NCI-H446 treated with DMSO at 0.1 percent for 48 hours (cell line): ENCODE measurements around the gene CD101.

Source experiments
- DNase-seq: peaks from one replicate; lab custom pipeline; 2025; lab: John Stamatoyannopoulos, UW

CD101 gene

GRCh38 chr1:117054068-117054467, 52.5 kb downstream of the CD101 start:
- DNase-seq = no peak

GRCh38 chr1:117058810-117059209, 57.2 kb downstream of the CD101 start:
- DNase-seq = no peak

- DNase-seq = no peak
Observed at GRCh38 chr1:117059334-117059677, 57.7 kb downstream of the CD101 start.

GRCh38 chr1:117059678-117060440, 58.3 kb downstream of the CD101 start, which contains the start of gene TTF2:
TTF2 (plus strand) TSS chr1:117060326; CDS start chr1:117060347, 21 bp downstream.
- peak; percentile 100 for DNase-seq

- DNase-seq = no peak
Observed at GRCh38 chr1:117060441-117061317, 59.1 kb downstream of the CD101 start.

GRCh38 chr1:117061986-117062415, 60.4 kb downstream of the CD101 start:
- DNase-seq = no peak

GRCh38 chr1:117066367-117066766, 64.8 kb downstream of the CD101 start:
- no peak for DNase-seq

- DNase-seq = peak; percentile 37
Observed at GRCh38 chr1:117067533-117068370, 66.2 kb downstream of the CD101 start.

GRCh38 chr1:117068580-117068979, 67.0 kb downstream of the CD101 start:
- DNase-seq = no peak

GRCh38 chr1:117069220-117069844, 67.8 kb downstream of the CD101 start:
- DNase-seq = no peak

GRCh38 chr1:117070124-117070523, 68.6 kb downstream of the CD101 start:
- DNase-seq = no peak

GRCh38 chr1:117076648-117077047, 75.1 kb downstream of the CD101 start:
- DNase-seq = no peak

- DNase-seq = no peak
Observed at GRCh38 chr1:117077267-117077666, 75.7 kb downstream of the CD101 start.

GRCh38 chr1:117079737-117080136, 78.2 kb downstream of the CD101 start:
- no peak for DNase-seq

- DNase-seq = no peak
Observed at GRCh38 chr1:117084231-117084630, 82.7 kb downstream of the CD101 start.
